Ecto neural progenitor cell (in vitro differentiated cells): ENCODE data around the gene ADAMTS2.

Experiments used
- DNase-seq: peaks from one replicate; pipeline ENCODE4 v3.0.0-alpha.2; 2018; ENCODE audit warnings: low spot score

ADAMTS2 gene

DNA sequence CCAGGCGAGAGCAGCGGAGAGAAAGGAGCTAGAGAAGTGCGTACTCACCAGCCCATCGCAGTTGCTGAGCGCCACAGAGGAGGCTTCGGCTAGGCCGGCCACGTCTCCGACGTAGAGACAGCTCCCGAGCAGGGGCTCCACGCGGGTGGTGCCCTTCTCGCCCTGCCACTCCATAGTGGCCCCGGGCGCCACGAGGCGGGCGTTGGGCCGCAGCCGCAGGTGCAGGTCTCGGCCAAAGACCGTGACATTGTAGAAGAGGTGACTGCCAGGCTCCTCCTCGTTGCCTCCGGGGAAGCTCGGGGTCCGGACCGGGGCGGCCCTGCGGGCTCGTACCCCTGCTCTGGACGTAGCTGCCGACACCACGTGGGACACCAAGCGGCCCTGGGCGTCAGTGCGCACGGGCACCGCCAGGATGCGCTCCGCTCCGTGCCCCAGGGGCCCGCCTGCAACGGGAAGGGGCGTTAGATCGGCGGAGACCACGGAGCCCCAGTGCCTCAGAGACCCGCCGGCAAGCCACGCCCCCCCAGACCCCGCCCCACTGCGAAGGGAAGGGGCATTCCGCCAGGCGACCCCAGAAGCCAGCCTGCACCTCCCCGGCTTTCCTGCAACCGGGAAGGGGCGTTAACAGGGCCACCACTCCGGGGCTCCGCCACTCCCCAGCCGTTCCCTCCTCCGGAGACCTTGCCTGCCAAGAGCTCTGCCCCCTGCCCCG lies 1.4 kb downstream of the ADAMTS2 start:
- peak; percentile 90 for DNase-seq

- no peak for DNase-seq
These were observed 2.1 kb downstream of the ADAMTS2 start for GRCh38 chr5:179343021-179343718.

GRCh38 chr5:179342577-179342976 lies 2.7 kb downstream of the ADAMTS2 start:
- DNase-seq = no peak

DNA sequence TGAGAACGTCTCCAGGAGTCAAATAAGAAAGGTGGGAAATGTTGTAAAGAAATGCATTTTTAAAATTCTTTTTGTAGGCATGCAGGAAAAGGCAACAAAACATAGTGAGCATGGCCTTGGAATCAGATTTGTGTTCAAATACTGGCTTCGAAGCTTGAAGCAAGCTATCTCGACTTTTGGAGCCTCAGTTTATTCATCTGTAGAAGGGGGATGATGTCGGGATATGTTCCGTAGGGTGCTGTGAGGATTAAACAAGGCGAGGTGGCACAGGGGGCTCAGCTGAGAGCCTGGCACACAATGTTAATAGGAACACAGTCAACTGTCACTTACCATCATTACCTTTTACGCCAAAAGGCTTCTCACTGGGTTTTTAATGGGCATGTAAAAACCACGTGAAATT lies 4.8 kb downstream of the ADAMTS2 start:
- no peak for DNase-seq

GRCh38 chr5:179339996-179340395 lies 5.3 kb downstream of the ADAMTS2 start:
- no peak for DNase-seq

DNA sequence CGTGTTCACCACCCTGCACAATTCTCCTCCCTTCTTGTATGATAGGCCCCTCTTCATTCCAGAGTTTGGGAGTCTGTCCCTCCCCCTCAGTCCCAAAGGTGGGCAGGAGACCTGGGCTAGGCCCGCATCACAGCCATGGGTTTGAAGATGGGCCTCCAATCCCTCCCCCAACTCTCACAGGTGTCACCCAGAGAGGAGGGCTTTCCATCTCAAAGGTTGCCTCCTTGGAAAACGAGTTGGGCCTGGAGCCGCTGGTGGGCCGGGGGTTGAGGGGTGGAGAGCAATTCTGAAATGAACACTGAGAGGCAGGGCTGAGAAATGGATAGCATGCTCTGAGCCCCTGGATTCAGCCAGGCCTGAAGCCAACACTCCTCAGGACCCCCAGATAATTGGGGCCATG lies 6.2 kb downstream of the ADAMTS2 start:
- no peak for DNase-seq

- DNase-seq = no peak
These were observed 7.2 kb downstream of the ADAMTS2 start for GRCh38 chr5:179337796-179338676.

DNA sequence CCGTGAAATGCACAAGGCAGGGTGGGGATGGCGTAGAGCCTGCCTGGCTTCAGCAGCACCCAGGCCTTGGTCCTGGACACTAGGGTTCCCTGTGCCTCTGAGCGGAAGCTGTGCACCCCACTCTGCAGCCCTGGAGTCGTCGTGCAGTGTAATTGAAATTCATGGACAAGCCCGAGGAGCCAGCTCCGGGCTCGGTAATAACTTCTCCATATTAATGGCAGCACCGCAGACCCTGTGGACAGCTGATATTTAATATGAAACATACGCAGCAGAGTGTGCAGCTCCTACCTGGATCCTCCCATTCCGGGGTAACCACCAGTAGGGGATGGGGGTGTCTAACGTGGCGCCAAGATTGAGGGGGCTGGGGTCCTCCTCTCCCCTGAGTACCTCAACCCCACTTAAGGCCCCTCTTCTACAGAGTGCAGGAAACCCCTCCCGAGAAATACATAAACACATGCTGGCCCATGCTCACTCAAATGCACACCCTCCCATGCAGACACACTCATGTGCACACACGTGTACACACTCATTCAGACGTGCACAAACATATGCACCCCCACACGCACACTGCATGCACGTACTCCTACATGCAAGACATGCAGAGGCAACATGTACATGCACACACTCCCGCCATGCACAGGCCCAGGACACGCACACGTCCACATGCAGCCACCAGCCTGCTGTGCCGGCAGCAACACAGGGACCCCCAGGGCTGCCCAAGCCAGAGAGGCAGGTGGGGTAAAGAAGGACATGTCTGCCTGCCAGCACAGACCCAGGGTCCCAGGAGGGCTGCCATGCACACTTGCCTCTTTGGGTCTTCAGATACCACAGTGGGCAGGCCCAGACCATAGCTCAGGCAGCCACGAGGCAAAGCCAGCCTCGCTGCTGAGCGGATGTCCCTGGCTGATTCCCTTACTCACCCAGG lies 8.1 kb downstream of the ADAMTS2 start:
- DNase-seq = no peak

- no peak for DNase-seq
These were observed 9.0 kb downstream of the ADAMTS2 start for GRCh38 chr5:179336126-179336870.

DNA sequence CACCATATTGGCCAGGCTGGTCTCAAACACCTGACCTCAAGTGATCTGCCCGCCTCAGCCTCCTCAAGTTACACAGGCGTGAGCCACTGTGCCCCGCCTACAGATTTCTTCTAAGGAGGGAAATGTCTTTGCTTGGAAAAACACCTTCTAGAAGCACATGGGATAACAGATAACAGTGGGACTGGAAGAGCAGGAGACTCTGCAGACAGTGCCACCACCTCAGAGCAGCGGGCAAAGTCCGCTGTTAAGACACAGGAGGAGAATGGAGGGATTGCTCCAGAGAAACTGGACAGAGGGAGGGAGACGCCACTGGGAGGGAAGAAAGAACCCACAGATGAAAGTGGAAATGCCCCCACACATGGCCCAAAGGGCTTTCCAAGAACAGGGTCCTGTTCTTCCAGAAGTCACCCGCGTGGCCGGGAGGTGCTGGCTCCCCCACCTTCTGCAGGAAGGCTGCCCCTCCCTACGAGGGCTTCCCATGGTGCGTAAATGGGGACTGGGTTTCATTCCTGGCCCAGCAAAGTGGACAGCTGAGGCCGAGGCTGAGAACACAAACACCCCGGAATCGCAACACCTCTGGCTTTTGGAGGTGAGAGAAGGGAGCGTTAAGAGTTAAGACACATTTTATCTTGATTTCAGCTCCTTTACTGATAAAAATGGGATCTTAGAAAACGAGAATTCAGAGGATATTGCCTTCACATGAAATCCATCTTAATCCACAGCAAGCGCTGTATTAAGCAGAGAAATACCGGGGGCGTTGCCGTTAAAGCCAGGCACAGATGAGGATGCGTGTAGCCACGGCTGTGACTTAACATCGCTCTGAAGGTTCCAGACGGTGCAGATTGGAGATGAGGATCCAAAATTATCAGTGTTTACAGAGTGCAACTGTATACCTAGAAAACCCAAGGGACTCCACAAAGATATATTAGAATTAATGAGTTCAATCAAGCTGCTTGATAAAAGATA lies 11.2 kb downstream of the ADAMTS2 start:
- DNase-seq = no peak

- no peak for DNase-seq
These were observed 12.4 kb downstream of the ADAMTS2 start for GRCh38 chr5:179332741-179333290.

GRCh38 chr5:179331591-179332375 lies 13.5 kb downstream of the ADAMTS2 start:
- DNase-seq = no peak

DNA sequence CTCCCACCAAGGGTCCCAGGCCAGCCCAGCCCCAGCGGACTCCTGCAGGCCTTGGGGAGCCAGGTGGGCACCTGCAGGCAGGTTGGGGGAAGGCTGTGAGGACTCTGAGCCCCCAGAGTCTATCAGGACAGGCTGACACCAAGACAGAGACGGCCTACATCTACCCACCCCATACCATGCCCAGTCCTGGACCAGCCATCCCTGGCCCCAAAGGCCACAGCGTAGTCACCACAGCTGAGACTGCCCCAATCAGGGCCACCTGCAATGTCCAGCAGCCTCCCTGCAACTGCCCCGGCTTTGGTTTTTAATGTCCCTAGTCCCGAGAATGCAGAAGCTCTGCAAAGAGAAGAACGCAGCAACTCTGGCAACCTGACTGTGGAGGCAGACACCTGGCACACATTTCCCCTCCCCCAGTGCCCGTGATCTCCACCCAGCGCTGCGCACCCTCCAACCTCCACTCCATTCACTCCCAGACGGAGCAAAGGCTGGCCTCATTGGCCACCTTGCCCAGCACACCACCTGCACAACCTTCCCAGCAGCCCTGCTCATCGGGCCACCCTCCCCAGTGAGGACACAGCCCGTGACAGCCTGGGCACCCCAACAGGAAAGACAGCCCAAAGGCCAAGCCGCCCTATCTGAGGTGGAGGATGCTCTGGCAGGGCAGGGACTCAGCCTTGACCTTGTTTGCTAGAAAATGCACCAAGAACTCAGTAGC lies 14.9 kb downstream of the ADAMTS2 start:
- no peak for DNase-seq

- DNase-seq = no peak
These were observed 17.0 kb downstream of the ADAMTS2 start for GRCh38 chr5:179328291-179328690.

GRCh38 chr5:179327021-179327735 lies 18.1 kb downstream of the ADAMTS2 start:
- no peak for DNase-seq

DNA sequence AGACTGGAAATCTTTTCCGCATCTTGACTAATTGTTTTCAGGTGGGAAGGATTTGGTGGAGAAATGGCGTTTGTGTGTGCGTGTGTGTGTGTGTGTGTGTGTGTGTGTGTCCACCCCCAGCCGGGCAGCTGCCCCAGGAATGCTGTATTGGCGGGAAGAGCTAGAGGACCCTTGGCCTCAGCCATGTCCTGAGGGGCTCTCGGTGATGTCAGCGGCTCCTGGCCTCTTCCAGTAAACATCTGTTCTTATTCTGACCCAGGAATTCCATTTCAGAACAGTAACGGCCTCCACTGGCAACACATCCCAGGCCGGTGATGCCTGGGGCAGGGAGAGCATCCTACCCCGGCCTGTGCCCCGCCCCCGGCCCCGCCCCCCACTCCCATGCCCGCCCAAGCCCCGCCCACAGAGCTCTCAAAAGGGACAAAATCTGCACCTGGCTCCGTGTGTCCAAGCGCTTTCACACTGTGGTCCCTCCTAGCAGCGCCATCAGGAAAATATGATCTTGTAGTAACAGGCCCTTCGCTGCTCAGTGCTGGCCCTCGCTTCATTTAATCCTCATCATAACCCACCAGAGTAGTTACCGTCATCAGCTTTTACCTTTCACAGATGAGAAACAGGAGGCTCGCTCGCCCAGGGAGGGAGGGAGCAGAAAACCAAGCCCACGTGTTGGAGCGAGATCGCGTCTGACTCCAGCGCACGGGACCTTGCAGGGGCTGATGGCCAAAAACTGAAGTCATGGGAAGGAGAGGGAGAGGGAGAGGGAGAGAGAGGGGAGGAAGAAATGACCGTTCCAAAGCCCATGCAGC lies 18.9 kb downstream of the ADAMTS2 start:
- peak; percentile 68 for DNase-seq
